GM13977 (cell line): ENCODE results near the gene LRRN1.

Experiments used
- DNase-seq: peaks from one replicate; pipeline ENCODE4 v3.0.0; 2012; ENCODE audit warnings: low spot score
- CTCF ChIP-seq: IDR thresholded peaks from 2 replicates; pipeline ENCODE4 v1.5.1; 2012; ENCODE audit warnings: mild to moderate bottlenecking, control low read depth; ENCODE audit not compliant: insufficient read depth; ENCODE audit errors: extremely low read depth, missing control alignments
- in situ Hi-C: fragments of 300-500 bp; cut with MboI; formaldehyde crosslinking; loops from one replicate; pipeline ENCODE4 v1.12.0; 2022; ENCODE audit warnings: low sequenced_read_pairs, low pct_unique_long_range_greater_than_20kb, mixed read lengths, inconsistent platforms; ENCODE audit not compliant: unreplicated experiment

The LRRN1 gene

DNA sequence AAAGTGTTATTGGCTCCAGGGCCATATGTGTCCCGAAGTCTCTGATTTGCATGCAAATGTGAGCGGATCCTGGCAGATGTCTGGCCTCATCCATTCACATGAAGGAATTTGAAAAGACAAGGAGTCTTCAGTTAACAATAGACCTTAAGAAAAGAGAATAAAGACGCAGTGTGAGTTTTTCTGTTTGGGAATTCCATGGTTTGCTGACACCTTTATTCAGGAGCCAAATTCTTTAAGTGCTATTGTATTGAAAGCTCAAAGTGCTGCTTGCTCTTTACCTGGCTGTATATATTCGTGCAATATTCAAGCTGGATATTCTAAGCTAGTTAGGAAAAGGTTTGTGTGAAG is 2.2 kb downstream of the LRRN1 start:
- no peak for DNase-seq
- no peak for TF ChIP-seq CTCF
- in situ Hi-C loops, result no loop called here

GRCh38 chr3:3802046-3802445 is 2.8 kb downstream of the LRRN1 start:
- in situ Hi-C loops, result no loop called here
- no peak for DNase-seq
- no peak for TF ChIP-seq CTCF

GRCh38 chr3:3804560-3804959 is 5.3 kb downstream of the LRRN1 start:
- no peak for TF ChIP-seq CTCF
- in situ Hi-C loops, result no loop called here
- DNase-seq, result no peak

- TF ChIP-seq CTCF, result no peak
- in situ Hi-C loops, result no loop called here
- no peak for DNase-seq
These were observed 6.9 kb downstream of the LRRN1 start for GRCh38 chr3:3806092-3806491.

DNA sequence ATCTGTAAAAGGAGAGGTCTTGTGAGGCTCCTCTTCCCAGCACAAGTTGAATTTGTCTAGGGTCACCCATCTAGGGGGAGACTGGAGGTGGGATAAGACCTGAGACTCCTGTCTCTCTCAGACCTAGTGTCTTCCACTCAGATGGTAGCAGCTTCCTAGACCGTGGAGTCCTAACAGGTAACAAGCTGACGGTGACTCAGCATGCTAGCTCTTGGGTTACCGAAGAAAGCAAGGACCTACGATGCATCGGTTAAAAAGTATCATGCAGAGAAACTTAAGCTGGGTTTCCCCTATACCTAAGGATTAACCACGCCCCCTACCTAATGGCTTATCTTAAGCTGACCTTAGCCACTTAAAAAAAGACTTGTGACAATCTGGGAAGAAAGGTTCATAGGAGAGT is 7.6 kb downstream of the LRRN1 start:
- in situ Hi-C loops, result no loop called here
- no peak for TF ChIP-seq CTCF
- no peak for DNase-seq

DNA sequence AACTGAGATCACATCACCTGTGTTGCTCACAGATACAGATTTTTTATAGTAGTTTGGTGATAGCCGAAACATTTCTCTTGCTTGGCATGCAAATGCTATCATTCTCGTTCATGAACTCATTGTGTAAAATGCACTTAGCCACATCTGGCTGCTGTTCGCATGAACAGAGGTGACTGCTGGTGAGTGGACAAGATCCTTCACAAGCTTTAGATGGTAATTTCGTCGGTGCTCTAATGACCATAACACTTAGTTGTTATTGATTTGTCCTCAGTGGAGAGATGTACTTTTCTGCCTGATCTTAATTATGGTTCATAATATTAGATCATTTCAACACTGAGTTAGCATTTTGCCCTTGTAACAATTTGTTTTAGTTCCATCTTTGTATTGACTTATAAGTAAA is 13.8 kb downstream of the LRRN1 start:
- in situ Hi-C loops, result no loop called here
- DNase-seq, result no peak
- TF ChIP-seq CTCF, result no peak

DNA sequence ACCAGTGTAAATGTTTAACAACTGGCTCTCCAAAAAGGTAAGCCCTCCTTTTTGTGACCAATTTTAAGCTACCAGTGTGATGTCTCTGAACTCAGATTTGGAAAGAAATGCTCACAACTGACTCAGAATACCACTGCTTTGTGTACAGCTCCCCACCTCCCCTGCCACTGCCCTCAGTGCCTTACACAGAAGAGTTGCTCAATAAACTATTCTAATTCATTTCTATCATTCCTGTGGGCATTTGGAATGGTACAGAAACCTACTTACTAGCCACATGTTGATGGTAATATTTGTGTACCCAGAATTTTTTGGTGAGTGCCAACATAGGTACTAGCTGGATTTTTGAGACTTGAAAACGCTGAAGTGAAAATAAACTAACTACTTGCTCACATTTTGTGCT is 16.0 kb downstream of the LRRN1 start:
- no peak for DNase-seq
- no peak for TF ChIP-seq CTCF
- in situ Hi-C loops, result no loop called here
